ENCODE data around the gene FREM1. TPM values are rescaled to one million over a fixed set of nuclear protein-coding genes. Genes with fewer than 3 reads are reported as not detected.

FREM1 gene
- polyA plus RNA-seq, 1 of the 3 experiments (the other 2 are of a cell fraction), result 0.26 TPM

- ChIA-PET CTCF (interaction anchor here (0.6 to 1.8 kb wide), 2 partner anchors 48 to 246 kb away, joined by 3 to 8 read pairs; no protein-coding TSS in a partner anchor), POLR2A (no interaction called here)
- H3K79me2 ChIP-seq (ENCODE audit: insufficient read depth), result no peaks in the 10 kb centered on the region
- no peaks in the 10 kb centered on the region for H3K36me3 ChIP-seq (replicated peaks in 1 of 2; ENCODE audit: control insufficient read depth in 1 of 2, insufficient read depth in 2 of 2, low read length in 1 of 2)
- H3K4me1 ChIP-seq (ENCODE audit: control insufficient read depth in 1 of 2, insufficient read depth in 2 of 2, low read depth in 1 of 2, low read length in 1 of 2), result peaks cover 0 to 3% of the 10 kb centered on the region in 2 experiments; a peak in 2 of 4 replicates
- DNase-seq, result no peak
- H2AFZ ChIP-seq (ENCODE audit: low read depth), result no peak overlapping the region
- 38% methylated on average over 3 of the region's 3 CpGs for WGBS (ENCODE audit: low lambda C conversion rate)
- no peaks in the 10 kb centered on the region for H3K9me2 ChIP-seq
- no peaks in the 10 kb centered on the region for H3F3A ChIP-seq (replicated peaks; ENCODE audit: insufficient read depth)
- no peaks in the 10 kb centered on the region for H3K27me3 ChIP-seq (ENCODE audit: insufficient read depth)
- no peaks in the 10 kb centered on the region for H3K9me3 ChIP-seq
- no peak for TF ChIP-seq JUND (IDR thresholded peaks at IDR 0.05)
- no peak for TF ChIP-seq RFX5 (IDR thresholded peaks at IDR 0.05; ENCODE audit: low read length)
- TF ChIP-seq, protein P1, sequence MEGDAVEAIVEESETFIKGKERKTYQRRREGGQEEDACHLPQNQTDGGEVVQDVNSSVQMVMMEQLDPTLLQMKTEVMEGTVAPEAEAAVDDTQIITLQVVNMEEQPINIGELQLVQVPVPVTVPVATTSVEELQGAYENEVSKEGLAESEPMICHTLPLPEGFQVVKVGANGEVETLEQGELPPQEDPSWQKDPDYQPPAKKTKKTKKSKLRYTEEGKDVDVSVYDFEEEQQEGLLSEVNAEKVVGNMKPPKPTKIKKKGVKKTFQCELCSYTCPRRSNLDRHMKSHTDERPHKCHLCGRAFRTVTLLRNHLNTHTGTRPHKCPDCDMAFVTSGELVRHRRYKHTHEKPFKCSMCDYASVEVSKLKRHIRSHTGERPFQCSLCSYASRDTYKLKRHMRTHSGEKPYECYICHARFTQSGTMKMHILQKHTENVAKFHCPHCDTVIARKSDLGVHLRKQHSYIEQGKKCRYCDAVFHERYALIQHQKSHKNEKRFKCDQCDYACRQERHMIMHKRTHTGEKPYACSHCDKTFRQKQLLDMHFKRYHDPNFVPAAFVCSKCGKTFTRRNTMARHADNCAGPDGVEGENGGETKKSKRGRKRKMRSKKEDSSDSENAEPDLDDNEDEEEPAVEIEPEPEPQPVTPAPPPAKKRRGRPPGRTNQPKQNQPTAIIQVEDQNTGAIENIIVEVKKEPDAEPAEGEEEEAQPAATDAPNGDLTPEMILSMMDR (IDR thresholded peaks at IDR 0.05), result no peak
- TF ChIP-seq RCOR1 (IDR thresholded peaks at IDR 0.05; ENCODE audit: low read length), result no peak
- no peak for TF ChIP-seq FOSL2 (IDR thresholded peaks at IDR 0.05; ENCODE audit: borderline replicate concordance, low read depth)
- no peak for TF ChIP-seq USF1 (IDR thresholded peaks at IDR 0.05; ENCODE audit: borderline replicate concordance, low read depth)
- TF ChIP-seq GATA2 (CRISPR knock-in tag; IDR thresholded peaks at IDR 0.05), result no peak
- no peak for TF ChIP-seq YY1 (IDR thresholded peaks at IDR 0.05; ENCODE audit: low read depth)
- no peak for TF ChIP-seq ELF1 (IDR thresholded peaks at IDR 0.05)
- TF ChIP-seq TEAD4 (IDR thresholded peaks at IDR 0.05; ENCODE audit: borderline replicate concordance, insufficient read depth), result no peak
- TF ChIP-seq MXI1 (IDR thresholded peaks at IDR 0.05; ENCODE audit: low read depth, low read length), result no peak
- TF ChIP-seq RXRA (IDR thresholded peaks at IDR 0.05; ENCODE audit: borderline replicate concordance, low read depth), result no peak
- TF ChIP-seq, protein P2, sequence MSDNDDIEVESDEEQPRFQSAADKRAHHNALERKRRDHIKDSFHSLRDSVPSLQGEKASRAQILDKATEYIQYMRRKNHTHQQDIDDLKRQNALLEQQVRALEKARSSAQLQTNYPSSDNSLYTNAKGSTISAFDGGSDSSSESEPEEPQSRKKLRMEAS (IDR thresholded peaks at IDR 0.05; ENCODE audit: low read depth), result no peak
- no peak overlapping the region for H3K9ac ChIP-seq
- H3K27ac ChIP-seq (ENCODE audit: low read depth in 2 of 2, low read length in 1 of 2), result no peak overlapping the region; a peak in 1 of 4 replicates
- H3K4me2 ChIP-seq, result no peak overlapping the region
- H4K20me1 ChIP-seq (ENCODE audit: insufficient read depth), result no peaks in the 10 kb centered on the region
- no peak overlapping the region for H3K4me3 ChIP-seq (ENCODE audit: low read depth in 2 of 2, low read length in 1 of 2)
Observed at GRCh38 chr9:14889451-14889850, 20.8 kb downstream of the FREM1 start.

DNA sequence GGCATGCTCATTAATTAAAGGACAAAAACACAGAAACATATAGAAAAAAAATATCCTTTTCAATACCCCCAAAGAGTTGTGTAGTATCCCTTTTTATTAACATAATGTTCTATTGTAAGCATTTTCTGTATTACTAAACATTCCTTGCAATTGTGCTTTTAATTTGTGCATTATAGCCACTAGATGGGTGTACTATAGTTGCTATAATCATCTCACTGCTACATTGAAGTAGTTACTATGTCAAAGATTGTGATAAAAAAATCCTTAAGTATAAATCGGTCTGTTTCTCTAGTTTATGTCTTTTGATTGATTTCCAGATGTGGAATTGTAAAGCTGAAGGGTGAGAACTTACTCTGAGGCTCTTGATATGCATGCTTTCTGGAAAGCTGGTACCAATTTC lies 21.4 kb downstream of the FREM1 start:
- no peaks in the 10 kb centered on the region for H3K9me2 ChIP-seq
- no peak overlapping the region for H3K4me2 ChIP-seq
- no peak overlapping the region for H3K9ac ChIP-seq
- H3K36me3 ChIP-seq (replicated peaks in 1 of 2; ENCODE audit: control insufficient read depth in 1 of 2, insufficient read depth in 2 of 2, low read length in 1 of 2), result no peaks in the 10 kb centered on the region
- H4K20me1 ChIP-seq (ENCODE audit: insufficient read depth), result no peaks in the 10 kb centered on the region
- peaks cover 0 to 3% of the 10 kb centered on the region in 2 experiments; a peak in 2 of 4 replicates for H3K4me1 ChIP-seq (ENCODE audit: control insufficient read depth in 1 of 2, insufficient read depth in 2 of 2, low read depth in 1 of 2, low read length in 1 of 2)
- H2AFZ ChIP-seq (ENCODE audit: low read depth), result no peak overlapping the region
- no peak overlapping the region for H3K4me3 ChIP-seq (ENCODE audit: low read depth in 2 of 2, low read length in 1 of 2)
- no peak for DNase-seq
- H3K27me3 ChIP-seq (ENCODE audit: insufficient read depth), result no peaks in the 10 kb centered on the region
- no peaks in the 10 kb centered on the region for H3K79me2 ChIP-seq (ENCODE audit: insufficient read depth)
- CTCF ChIA-PET, result interaction anchor here (0.6 to 1.8 kb wide), 2 partner anchors 47 to 246 kb away, joined by 3 to 8 read pairs; no protein-coding TSS in a partner anchor
- 25% methylated on average over 1 of the region's 1 CpG for WGBS (ENCODE audit: low lambda C conversion rate)
- H3K9me3 ChIP-seq, result no peaks in the 10 kb centered on the region
- no peak overlapping the region for H3K27ac ChIP-seq (ENCODE audit: low read depth in 2 of 2, low read length in 1 of 2)
- H3F3A ChIP-seq (replicated peaks; ENCODE audit: insufficient read depth), result no peaks in the 10 kb centered on the region
- POLR2A ChIA-PET, result no interaction called here
- TF ChIP-seq TEAD4 (IDR thresholded peaks at IDR 0.05; ENCODE audit: borderline replicate concordance, insufficient read depth) (no peak), USF2 (IDR thresholded peaks at IDR 0.05; ENCODE audit: borderline replicate concordance, low read depth, low read length) (no peak), EZH2phosphoT487 (IDR thresholded peaks at IDR 0.05; ENCODE audit: borderline replicate concordance, low read depth) (no peak), USF1 (IDR thresholded peaks at IDR 0.05; ENCODE audit: borderline replicate concordance, low read depth) (no peak), RAD21 (IDR thresholded peaks at IDR 0.05; ENCODE audit: low read length) (peak; percentile 48), GABPA (IDR thresholded peaks at IDR 0.05; ENCODE audit: low read depth) (no peak), GATA2 (CRISPR knock-in tag; IDR thresholded peaks at IDR 0.05) (no peak), FOSL2 (IDR thresholded peaks at IDR 0.05; ENCODE audit: borderline replicate concordance, low read depth) (no peak), RFX5 (IDR thresholded peaks at IDR 0.05; ENCODE audit: low read length) (no peak), MEF2A (IDR thresholded peaks at IDR 0.05; ENCODE audit: borderline replicate concordance, low read depth) (no peak)
- TF ChIP-seq, protein P2 (IDR thresholded peaks at IDR 0.05; ENCODE audit: low read depth), result no peak
- TF ChIP-seq, protein P1 (IDR thresholded peaks at IDR 0.05), result 0 out of 2 replicates have a peak, but pooled peaks have one; percentile 13
